ENCODE measurements around the gene FNDC1. TPM values are rescaled to one million over a fixed set of nuclear protein-coding genes. Genes with fewer than 3 reads are reported as not detected.

The FNDC1 gene
- total RNA-seq, 1 donor from 2014 or later: 6.3 TPM

- Histone ChIP-seq H3K4me2 (ENCODE audit: low read length) (no peak overlapping the region), H3K79me2 (ENCODE audit: insufficient read depth, low read length) (no peaks in the 10 kb centered on the region), H3K36me3 (ENCODE audit: insufficient read depth, low read length) (no peaks in the 10 kb centered on the region), H3K4me1 (ENCODE audit: insufficient read depth, low read length) (peaks cover 6% of the 10 kb centered on the region), H4K20me1 (ENCODE audit: insufficient read depth, low read length) (no peaks in the 10 kb centered on the region), H3K27me3 (ENCODE audit: insufficient read depth, low read length) (no peaks in the 10 kb centered on the region), H3K4me3 (ENCODE audit: insufficient read depth, low read depth, low read length) (no peak overlapping the region), H3K9ac (ENCODE audit: low read length) (no peak overlapping the region), H3K9me3 (ENCODE audit: insufficient read depth, low read depth, low read length) (no peaks in the 10 kb centered on the region), H2AFZ (ENCODE audit: low read depth, low read length) (no peak overlapping the region), H3K27ac (ENCODE audit: low read depth, low read length) (no peak overlapping the region)
- peak; percentile 81 for DNase-seq (ENCODE audit: low read depth)
- Mint-ChIP-seq H3K4me1 (ENCODE audit: low read depth, unreplicated experiment) (no peaks in the 10 kb centered on the region), H3K27me3 (ENCODE audit: low read depth, unreplicated experiment) (peaks cover 3% of the 10 kb centered on the region), H3K9me3 (ENCODE audit: unreplicated experiment) (no peaks in the 10 kb centered on the region), H3K4me3 (ENCODE audit: unreplicated experiment) (no peak overlapping the region), H3K36me3 (ENCODE audit: low read depth, unreplicated experiment) (no peaks in the 10 kb centered on the region), H3K27ac (ENCODE audit: unreplicated experiment) (no peak overlapping the region)
- no peak for FAIRE-seq
- TF ChIP-seq CTCF (IDR thresholded peaks at IDR 0.05; ENCODE audit: insufficient read depth, low read depth, low read length): no peak
- TF ChIP-seq EZH2 (IDR thresholded peaks at IDR 0.05; ENCODE audit: insufficient read depth, low read length): no peak
These were observed 80.6 kb downstream of the FNDC1 start for GRCh38 chr6:159249752-159250151.

GRCh38 chr6:159250633-159251032, 81.4 kb downstream of the FNDC1 start:
- Mint-ChIP-seq H3K36me3 (ENCODE audit: low read depth, unreplicated experiment) (no peaks in the 10 kb centered on the region), H3K9me3 (ENCODE audit: unreplicated experiment) (peaks cover 3% of the 10 kb centered on the region), H3K4me3 (ENCODE audit: unreplicated experiment) (no peak overlapping the region), H3K27ac (ENCODE audit: unreplicated experiment) (no peak overlapping the region), H3K27me3 (ENCODE audit: low read depth, unreplicated experiment) (peaks cover 6% of the 10 kb centered on the region), H3K4me1 (ENCODE audit: low read depth, unreplicated experiment) (no peaks in the 10 kb centered on the region)
- Histone ChIP-seq H3K4me3 (ENCODE audit: insufficient read depth, low read depth, low read length) (no peak overlapping the region), H3K9ac (ENCODE audit: low read length) (no peak overlapping the region), H3K27ac (ENCODE audit: low read depth, low read length) (no peak overlapping the region), H3K4me2 (ENCODE audit: low read length) (no peak overlapping the region), H3K27me3 (ENCODE audit: insufficient read depth, low read length) (no peaks in the 10 kb centered on the region), H4K20me1 (ENCODE audit: insufficient read depth, low read length) (no peaks in the 10 kb centered on the region), H3K4me1 (ENCODE audit: insufficient read depth, low read length) (peaks cover 6% of the 10 kb centered on the region), H3K9me3 (ENCODE audit: insufficient read depth, low read depth, low read length) (no peaks in the 10 kb centered on the region), H3K79me2 (ENCODE audit: insufficient read depth, low read length) (no peaks in the 10 kb centered on the region), H2AFZ (ENCODE audit: low read depth, low read length) (no peak overlapping the region), H3K36me3 (ENCODE audit: insufficient read depth, low read length) (no peaks in the 10 kb centered on the region)
- no peak for DNase-seq (ENCODE audit: low read depth)
- TF ChIP-seq EZH2 (IDR thresholded peaks at IDR 0.05; ENCODE audit: insufficient read depth, low read length): no peak
- TF ChIP-seq CTCF (IDR thresholded peaks at IDR 0.05; ENCODE audit: insufficient read depth, low read depth, low read length): no peak
- no peak for FAIRE-seq

- Histone ChIP-seq H3K27ac (ENCODE audit: low read depth, low read length) (no peak overlapping the region), H3K27me3 (ENCODE audit: insufficient read depth, low read length) (no peaks in the 10 kb centered on the region), H3K9me3 (ENCODE audit: insufficient read depth, low read depth, low read length) (no peaks in the 10 kb centered on the region), H3K4me1 (ENCODE audit: insufficient read depth, low read length) (peaks cover 6% of the 10 kb centered on the region), H2AFZ (ENCODE audit: low read depth, low read length) (peak overlapping the region; percentile 58), H3K4me2 (ENCODE audit: low read length) (peak overlapping the region; percentile 81), H3K36me3 (ENCODE audit: insufficient read depth, low read length) (no peaks in the 10 kb centered on the region), H3K79me2 (ENCODE audit: insufficient read depth, low read length) (no peaks in the 10 kb centered on the region), H4K20me1 (ENCODE audit: insufficient read depth, low read length) (no peaks in the 10 kb centered on the region), H3K9ac (ENCODE audit: low read length) (peak overlapping the region; percentile 23), H3K4me3 (ENCODE audit: insufficient read depth, low read depth, low read length) (peak overlapping the region; percentile 43)
- H3K36me3 Mint-ChIP-seq (ENCODE audit: low read depth, unreplicated experiment): peaks cover 2% of the 10 kb centered on the region
- H3K4me1 Mint-ChIP-seq (ENCODE audit: low read depth, unreplicated experiment): no peaks in the 10 kb centered on the region
- peaks cover 3% of the 10 kb centered on the region for H3K9me3 Mint-ChIP-seq (ENCODE audit: unreplicated experiment)
- FAIRE-seq (no peak), DNase-seq (ENCODE audit: low read depth) (peak; percentile 83)
- no peak overlapping the region for H3K27ac Mint-ChIP-seq (ENCODE audit: unreplicated experiment)
- peaks cover 15% of the 10 kb centered on the region for H3K27me3 Mint-ChIP-seq (ENCODE audit: low read depth, unreplicated experiment)
- no peak overlapping the region for H3K4me3 Mint-ChIP-seq (ENCODE audit: unreplicated experiment)
- TF ChIP-seq CTCF (IDR thresholded peaks at IDR 0.05; ENCODE audit: insufficient read depth, low read depth, low read length) (peak; percentile 63), EZH2 (IDR thresholded peaks at IDR 0.05; ENCODE audit: insufficient read depth, low read length) (no peak)
These were observed 83.8 kb downstream of the FNDC1 start for GRCh38 chr6:159252955-159253508.
